Fibroblast of the aortic adventitia (primary cell): ENCODE measurements around the gene FSTL4. TPM values are rescaled to one million over a fixed set of nuclear protein-coding genes. Genes with fewer than 3 reads are reported as not detected.

ENCODE experiments used
- DNase-seq: peaks from one replicate; pipeline ENCODE4 v3.0.0-alpha.2; 2010; ENCODE audit warnings: low read depth
- H3K4me3 ChIP-seq: 2 replicates; pipeline ENCODE4 v1.5.1; 2011; ENCODE audit warnings: low read depth, mild to moderate bottlenecking, control low read depth, low read length, moderate library complexity
- total RNA-seq: library from RNA; depleted of rRNA; stranded (reverse); fragments of >200 nt; gene quantifications from 2 replicates; pipeline ENCODE4 v1.2.3, GENCODE V29; 2012; ENCODE audit warnings: low replicate concordance
- TF ChIP-seq, protein P1 (sequence below): IDR thresholded peaks from 2 replicates; pipeline ENCODE4 v1.5.1; 2011; ENCODE audit warnings: mild to moderate bottlenecking, low read length, control low read depth, inconsistent platforms; ENCODE audit not compliant: insufficient read depth

FSTL4 gene
- total RNA-seq, 1 donor, result not detected

DNA sequence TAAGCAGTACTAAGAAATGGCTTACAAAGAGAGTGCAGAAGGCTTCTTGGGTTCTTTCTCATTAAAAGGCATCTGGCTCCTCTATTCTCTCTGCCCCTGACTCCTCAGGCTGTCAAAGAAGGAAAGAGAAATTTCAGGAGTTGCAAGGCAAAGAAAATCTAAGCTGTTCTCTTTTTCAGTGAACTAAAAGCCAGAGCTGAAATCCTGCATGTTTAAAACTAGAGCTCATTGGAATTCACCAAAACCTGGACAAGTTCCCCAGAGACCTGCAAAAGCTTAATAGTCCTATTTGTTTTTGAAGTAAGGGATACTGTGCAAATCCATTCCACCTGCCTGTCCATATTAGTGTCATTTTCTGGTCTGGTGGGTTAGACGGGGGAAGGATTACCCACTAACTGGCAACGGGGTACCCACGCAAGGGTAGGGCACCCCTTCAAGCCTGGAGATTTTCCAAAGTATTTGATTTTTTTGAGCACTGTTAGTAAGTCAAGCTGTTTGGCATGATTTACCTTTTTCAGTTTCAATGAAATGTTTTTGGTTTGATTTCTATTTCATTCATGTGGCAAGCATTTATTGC is 179.3 kb downstream of the FSTL4 start:
- TF ChIP-seq, protein P1, sequence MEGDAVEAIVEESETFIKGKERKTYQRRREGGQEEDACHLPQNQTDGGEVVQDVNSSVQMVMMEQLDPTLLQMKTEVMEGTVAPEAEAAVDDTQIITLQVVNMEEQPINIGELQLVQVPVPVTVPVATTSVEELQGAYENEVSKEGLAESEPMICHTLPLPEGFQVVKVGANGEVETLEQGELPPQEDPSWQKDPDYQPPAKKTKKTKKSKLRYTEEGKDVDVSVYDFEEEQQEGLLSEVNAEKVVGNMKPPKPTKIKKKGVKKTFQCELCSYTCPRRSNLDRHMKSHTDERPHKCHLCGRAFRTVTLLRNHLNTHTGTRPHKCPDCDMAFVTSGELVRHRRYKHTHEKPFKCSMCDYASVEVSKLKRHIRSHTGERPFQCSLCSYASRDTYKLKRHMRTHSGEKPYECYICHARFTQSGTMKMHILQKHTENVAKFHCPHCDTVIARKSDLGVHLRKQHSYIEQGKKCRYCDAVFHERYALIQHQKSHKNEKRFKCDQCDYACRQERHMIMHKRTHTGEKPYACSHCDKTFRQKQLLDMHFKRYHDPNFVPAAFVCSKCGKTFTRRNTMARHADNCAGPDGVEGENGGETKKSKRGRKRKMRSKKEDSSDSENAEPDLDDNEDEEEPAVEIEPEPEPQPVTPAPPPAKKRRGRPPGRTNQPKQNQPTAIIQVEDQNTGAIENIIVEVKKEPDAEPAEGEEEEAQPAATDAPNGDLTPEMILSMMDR, result no peak
- no peak overlapping the region for H3K4me3 ChIP-seq
- no peak for DNase-seq

DNA sequence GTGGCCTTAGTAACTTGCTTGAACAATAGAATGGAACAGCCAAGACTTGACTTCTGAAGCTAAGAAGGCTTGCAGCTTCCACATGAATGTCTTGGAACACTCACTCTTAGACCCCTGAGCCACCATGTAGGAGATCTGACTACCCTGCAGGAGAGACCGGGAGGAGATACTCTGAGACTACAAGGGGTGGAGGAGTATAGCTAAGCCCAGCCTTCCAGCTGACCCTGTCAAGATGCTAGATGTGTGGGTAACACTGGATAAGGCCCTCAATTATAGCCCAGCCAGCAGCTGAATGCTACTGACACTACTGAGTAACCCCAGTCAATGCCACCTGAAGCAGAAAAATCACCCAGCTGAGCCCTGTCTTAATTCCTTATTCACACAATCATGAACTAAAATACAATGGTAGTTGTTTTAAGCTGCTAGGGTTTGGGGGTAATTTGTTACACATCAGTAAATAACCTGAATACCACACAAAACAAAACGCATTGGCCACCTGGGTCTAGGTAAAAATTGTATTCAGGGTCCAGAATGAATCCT is 180.9 kb downstream of the FSTL4 start:
- TF ChIP-seq, protein P1, result no peak
- no peak overlapping the region for H3K4me3 ChIP-seq

DNA sequence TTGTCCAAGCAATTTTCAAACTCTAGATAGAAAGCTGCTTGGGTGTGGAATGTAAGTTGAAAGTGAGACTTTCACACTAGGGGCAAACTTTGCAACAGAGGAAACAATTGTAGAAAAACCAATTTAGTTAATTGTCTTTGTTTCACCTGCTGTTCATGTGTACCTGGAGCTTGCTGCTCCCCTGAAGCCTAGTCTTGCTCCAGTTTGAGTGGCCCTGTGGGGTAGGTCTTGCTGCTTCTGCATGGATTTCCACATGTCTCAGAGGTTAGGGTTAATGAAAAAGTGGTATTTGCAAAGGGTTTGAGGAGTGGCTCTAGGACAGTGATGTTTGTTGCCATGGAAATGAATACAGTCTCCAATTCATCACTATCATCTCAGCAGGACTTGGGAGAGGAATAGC is 182.2 kb downstream of the FSTL4 start:
- DNase-seq, result no peak
- TF ChIP-seq, protein P1, result no peak
- H3K4me3 ChIP-seq, result no peak overlapping the region

More for the DNA sequence above, 180.9 kb downstream of the FSTL4 start:
- no peak for DNase-seq

DNA sequence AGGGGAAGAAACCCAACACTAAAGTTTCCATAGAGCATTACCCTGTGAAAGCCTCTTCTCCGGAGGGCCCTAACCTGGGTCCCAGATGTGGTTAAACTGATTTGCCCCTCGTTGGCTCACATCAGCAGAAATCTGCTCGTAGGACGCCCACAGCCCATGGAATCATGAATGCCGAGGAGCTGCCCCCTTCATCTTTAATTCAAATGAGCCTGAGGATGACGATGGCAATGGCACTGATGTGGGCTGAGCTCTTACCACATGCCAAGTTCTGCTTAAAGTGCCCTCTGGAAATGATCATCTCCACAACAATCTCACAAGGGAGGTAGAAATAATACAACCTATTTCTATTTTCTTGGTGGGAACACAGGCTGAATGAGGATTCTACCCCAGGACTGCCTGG is 183.3 kb downstream of the FSTL4 start:
- TF ChIP-seq, protein P1, result no peak
- H3K4me3 ChIP-seq, result no peak overlapping the region
- DNase-seq, result no peak

DNA sequence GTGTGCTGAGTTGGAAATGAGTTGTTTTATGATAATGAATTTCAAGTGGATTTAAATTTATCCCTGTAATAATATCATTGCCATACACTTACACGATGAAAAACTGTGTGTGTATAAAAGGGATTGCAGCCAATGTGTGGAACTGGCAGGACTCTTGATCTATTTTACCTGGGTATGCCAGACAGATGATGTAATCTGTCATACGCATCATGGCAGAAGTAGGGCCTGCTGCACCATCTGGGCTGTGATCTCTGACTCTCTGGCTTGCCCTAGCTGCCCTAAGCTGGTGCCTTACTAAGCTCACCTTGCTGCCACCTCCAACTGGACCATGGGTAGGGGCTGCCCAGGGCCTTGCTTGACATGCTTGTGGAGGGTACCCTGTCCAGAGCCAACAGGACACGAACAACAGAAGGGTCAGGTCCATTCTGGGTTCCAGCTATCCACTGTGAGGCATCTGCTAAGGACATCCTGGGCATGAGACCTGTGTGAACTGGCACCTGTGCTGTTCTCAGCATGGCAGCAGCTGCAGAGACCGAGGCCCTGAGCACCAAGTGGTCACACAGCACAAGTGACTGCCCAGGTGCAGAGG is 184.2 kb downstream of the FSTL4 start:
- TF ChIP-seq, protein P1, result no peak
- no peak overlapping the region for H3K4me3 ChIP-seq
- DNase-seq, result no peak

DNA sequence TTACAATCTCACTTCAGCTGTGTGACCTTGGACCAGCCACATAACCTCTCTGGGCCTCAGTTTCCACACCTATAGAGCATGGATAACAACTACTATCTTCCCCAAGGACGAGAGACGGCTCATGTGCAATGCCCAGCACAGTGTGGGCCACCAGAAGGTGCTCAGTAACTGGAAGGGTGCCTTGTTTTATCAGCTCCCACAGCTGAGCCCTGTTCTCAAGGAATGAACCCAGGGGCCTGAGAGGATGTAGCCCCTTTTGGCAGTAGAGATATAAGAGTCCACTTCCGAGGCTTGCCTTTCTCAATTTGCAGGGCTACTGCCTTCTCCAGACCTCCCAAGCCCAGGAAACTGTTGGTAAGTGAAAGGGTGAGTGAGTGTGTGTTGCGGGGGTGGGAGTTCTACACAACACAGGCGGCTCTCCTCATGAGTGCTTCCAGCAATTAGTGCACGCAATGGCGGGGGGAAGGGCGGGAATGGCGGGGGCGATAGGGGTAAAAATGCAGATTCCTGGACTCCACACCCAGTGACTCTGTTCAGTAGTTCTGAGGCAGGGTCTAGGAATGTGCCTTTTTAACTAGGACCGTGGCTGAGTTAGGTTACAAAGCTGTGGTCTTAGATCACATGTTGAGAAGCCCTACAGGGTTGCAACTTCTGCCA is 185.1 kb downstream of the FSTL4 start:
- TF ChIP-seq, protein P1, result no peak
- H3K4me3 ChIP-seq, result no peak overlapping the region
- no peak for DNase-seq
